H1 (cell line): ENCODE data around the gene FOXN3. TPM values are rescaled to one million over a fixed set of nuclear protein-coding genes. Genes with fewer than 3 reads are reported as not detected.

ENCODE experiments used
- CTCF ChIA-PET: fragments of 300-600 bp; sonication (Branson Sonifier 250); formaldehyde crosslinking; loops from one replicate; lab custom pipeline; 2021; ENCODE audit not compliant: partially characterized antibody; lab: Charles Lee
- POLR2A ChIA-PET: fragments of 300-600 bp; sonication (Branson Sonifier 250); formaldehyde crosslinking; loops from one replicate; lab custom pipeline; 2021; ENCODE audit warnings: inconsistent platforms; ENCODE audit not compliant: partially characterized antibody; lab: Charles Lee
- DNase-seq, 2 experiments: peaks; one replicate each; pipeline versions ENCODE4 v3.0.0 to v3.0.0-alpha.2; 2010 to 2022; ENCODE audit warnings: low spot score in 2 of 2, low read depth in 1 of 2, mixed read lengths in 1 of 2
- FAIRE-seq: peaks from 2 replicates; lab custom pipeline; 2011; peaks lifted over from hg19 to GRCh38; lab: Jason Lieb, UNC
- H2AFZ ChIP-seq: 2 replicates; pipeline ENCODE4 v1.8.1; 2012; ENCODE audit warnings: low read length, inconsistent platforms
- H2AK5ac ChIP-seq: 2 replicates; pipeline ENCODE4 v1.6.1; 2013; ENCODE audit warnings: low read depth, low read length
- H2BK120ac ChIP-seq: replicated peaks from 2 replicates; pipeline ENCODE3; 2013; ENCODE audit warnings: low read depth, low read length, inconsistent platforms
- H2BK12ac ChIP-seq: 2 replicates; pipeline ENCODE4 v1.6.1; 2013; ENCODE audit warnings: low read depth, low read length
- H2BK15ac ChIP-seq: 2 replicates; pipeline ENCODE4 v1.6.1; 2013; ENCODE audit warnings: low read length
- H2BK20ac ChIP-seq: 2 replicates; pipeline ENCODE4 v1.6.1; 2013; ENCODE audit warnings: low read length
- H2BK5ac ChIP-seq: 2 replicates; pipeline ENCODE4 v1.6.1; 2013; ENCODE audit warnings: low read depth, low read length
- H3K14ac ChIP-seq: 2 replicates; pipeline ENCODE4 v1.6.1; 2013; ENCODE audit warnings: inconsistent platforms; ENCODE audit not compliant: insufficient read length
- H3K18ac ChIP-seq: 2 replicates; pipeline ENCODE4 v1.6.1; 2013; ENCODE audit warnings: low read length; ENCODE audit errors: extremely low read depth
- H3K23ac ChIP-seq: 2 replicates; pipeline ENCODE4 v1.6.1; 2013; ENCODE audit warnings: inconsistent platforms; ENCODE audit not compliant: insufficient read length
- H3K23me2 ChIP-seq: 2 replicates; pipeline ENCODE4 v1.6.1; 2013; ENCODE audit warnings: low read depth, low read length
- H3K27ac ChIP-seq: 2 replicates; pipeline ENCODE4 v1.6.1; 2011; ENCODE audit warnings: low read depth, low read length, inconsistent platforms
- H3K27me3 ChIP-seq, 4 experiments: replicated peaks in 1 of 4; 1 replicate in 1 of 4; 2 replicates in 3 of 4; pipeline versions ENCODE4 v1.6.1 to v1.8.1; 2011 to 2013; ENCODE audit warnings: low read length in 3 of 4, mild to moderate bottlenecking in 3 of 4, inconsistent platforms in 2 of 4, mixed read lengths in 2 of 4, moderate library complexity in 1 of 4; ENCODE audit not compliant: control insufficient read depth in 3 of 4, insufficient read depth in 3 of 4; ENCODE audit errors: extremely low read depth in 1 of 4
- H3K36me3 ChIP-seq, 4 experiments: 2 replicates each; pipeline versions ENCODE4 v1.6.1 to v1.8.1; 2011 to 2013; ENCODE audit warnings: mild to moderate bottlenecking in 4 of 4, low read length in 3 of 4, moderate library complexity in 2 of 4, control low read depth in 1 of 4, inconsistent platforms in 1 of 4; ENCODE audit not compliant: insufficient read depth in 4 of 4, control insufficient read depth in 2 of 4
- H3K4ac ChIP-seq: replicated peaks from 2 replicates; pipeline ENCODE3; 2013; ENCODE audit warnings: low read length, low read depth, mixed read lengths, inconsistent platforms; ENCODE audit not compliant: insufficient read length
- H3K4me1 ChIP-seq, 4 experiments: replicated peaks in 1 of 4; 1 replicate in 1 of 4; 2 replicates in 3 of 4; pipeline versions ENCODE4 v1.6.1 to v1.8.1; 2011 to 2013; ENCODE audit warnings: low read length in 3 of 4, inconsistent platforms in 2 of 4, mixed read lengths in 1 of 4; ENCODE audit not compliant: insufficient read depth in 4 of 4, control insufficient read depth in 3 of 4
- H3K4me2 ChIP-seq, 2 experiments: 2 replicates each; pipeline versions ENCODE4 v1.6.1 to v1.8.1; 2011 to 2013; ENCODE audit warnings: low read depth in 2 of 2, low read length in 2 of 2, control low read depth in 1 of 2, inconsistent platforms in 1 of 2, mild to moderate bottlenecking in 1 of 2; ENCODE audit not compliant: insufficient read depth in 1 of 2
- H3K4me3 ChIP-seq, 4 experiments: fragments of 200-600, 300-600 bp in 1 of 4; sonication (generic), shearing (Covaris generic), sonication (Bioruptor Twin) in 1 of 4; 2 replicates each; pipeline versions ENCODE4 v1.5.1 to v1.8.1; 2011 to 2016; ENCODE audit warnings: low read length in 4 of 4, low read depth in 3 of 4, control low read depth in 2 of 4, inconsistent platforms in 2 of 4, mild to moderate bottlenecking in 2 of 4, mixed read lengths in 1 of 4, moderate library complexity in 1 of 4; ENCODE audit not compliant: insufficient read depth in 2 of 4; ENCODE audit errors: extremely low read depth in 1 of 4
- H3K56ac ChIP-seq: replicated peaks from 2 replicates; pipeline ENCODE3; 2013; ENCODE audit warnings: low read depth, mild to moderate bottlenecking, mixed read lengths, low read length, inconsistent platforms; ENCODE audit not compliant: insufficient read length
- H3K79me1 ChIP-seq: 2 replicates; pipeline ENCODE4 v1.6.1; 2013; ENCODE audit warnings: low read depth, low read length, control low read depth
- H3K79me2 ChIP-seq, 2 experiments: 2 replicates each; pipeline versions ENCODE4 v1.6.1 to v1.8.1; 2012 to 2013; ENCODE audit warnings: low read length in 2 of 2, mild to moderate bottlenecking in 2 of 2, inconsistent platforms in 1 of 2; ENCODE audit not compliant: insufficient read depth in 2 of 2, control insufficient read depth in 1 of 2
- H3K9ac ChIP-seq, 4 experiments: replicated peaks in 1 of 4; 1 replicate in 1 of 4; 2 replicates in 3 of 4; pipeline versions ENCODE4 v1.6.1 to v1.8.1; 2011 to 2013; ENCODE audit warnings: low read depth in 3 of 4, low read length in 3 of 4, control low read depth in 2 of 4, mild to moderate bottlenecking in 2 of 4, moderate library complexity in 2 of 4, inconsistent platforms in 1 of 4; ENCODE audit errors: extremely low read depth in 1 of 4
- H3K9me3 ChIP-seq, 2 experiments: 2 replicates each; pipeline versions ENCODE4 v1.6.1 to v1.8.1; 2012 to 2013; ENCODE audit warnings: mild to moderate bottlenecking in 2 of 2, moderate library complexity in 2 of 2, control low read depth in 1 of 2, inconsistent platforms in 1 of 2, low read depth in 1 of 2, low read length in 1 of 2, mixed read lengths in 1 of 2; ENCODE audit not compliant: insufficient read depth in 2 of 2
- H4K20me1 ChIP-seq, 2 experiments: replicated peaks in 1 of 2; 2 replicates each; pipeline versions ENCODE3 to v1.8.1; 2011 to 2013; ENCODE audit warnings: inconsistent platforms in 2 of 2, low read length in 2 of 2, mild to moderate bottlenecking in 1 of 2; ENCODE audit not compliant: insufficient read depth in 2 of 2, control insufficient read depth in 1 of 2
- H4K5ac ChIP-seq: 2 replicates; pipeline ENCODE4 v1.6.1; 2013; ENCODE audit warnings: low read length, low read depth, mixed read lengths, inconsistent platforms; ENCODE audit not compliant: insufficient read length
- H4K8ac ChIP-seq: 2 replicates; pipeline ENCODE4 v1.8.0; 2013; ENCODE audit warnings: mild to moderate bottlenecking, moderate library complexity, low read length, inconsistent platforms; ENCODE audit not compliant: insufficient read depth; ENCODE audit errors: extremely low read depth
- H4K91ac ChIP-seq: replicated peaks from 2 replicates; pipeline ENCODE3; 2013; ENCODE audit warnings: low read length, mixed read lengths, inconsistent platforms; ENCODE audit not compliant: insufficient read length
- BCL11A ChIP-seq, 2 experiments: IDR thresholded peaks; one replicate each; pipeline ENCODE4 v1.6.1; 2011; ENCODE audit warnings: low read depth in 2 of 2, low read length in 2 of 2, mild to moderate bottlenecking in 2 of 2
- BRCA1 ChIP-seq: IDR thresholded peaks from 2 replicates; pipeline ENCODE4 v1.6.1; 2012; ENCODE audit warnings: low read depth, low read length, improper control_type of control experiment
- CBX5 ChIP-seq: fragments of 300-800, 300-1000 bp; sonication (generic); IDR thresholded peaks from 2 replicates; pipeline ENCODE4 v1.7.1; 2016; ENCODE audit warnings: antibody characterized with exemption, low read length, low read depth
- CHD1 ChIP-seq: IDR thresholded peaks from 2 replicates; pipeline ENCODE4 v1.6.1; 2012; ENCODE audit warnings: low read depth, low read length, improper control_type of control experiment
- EP300 ChIP-seq, 2 experiments: IDR thresholded peaks; 1 replicate in 1 of 2; 2 replicates in 1 of 2; pipeline ENCODE4 v1.6.1; 2011 to 2012; ENCODE audit warnings: low read depth in 2 of 2, low read length in 2 of 2, mild to moderate bottlenecking in 2 of 2, borderline replicate concordance in 1 of 2, inconsistent platforms in 1 of 2, moderate library complexity in 1 of 2
- FOSL1 ChIP-seq: IDR thresholded peaks from 2 replicates; pipeline ENCODE4 v1.6.1; 2011; ENCODE audit warnings: mild to moderate bottlenecking, low read depth, low read length, moderate library complexity; ENCODE audit not compliant: insufficient read depth
- GABPA ChIP-seq: IDR thresholded peaks from 2 replicates; pipeline ENCODE4 v1.6.1; 2011; ENCODE audit warnings: mild to moderate bottlenecking, low read length, moderate library complexity, borderline replicate concordance; ENCODE audit not compliant: insufficient read depth
- JUND ChIP-seq: IDR thresholded peaks from 2 replicates; pipeline ENCODE4 v1.6.1; 2011; ENCODE audit warnings: mild to moderate bottlenecking, improper control_type of control experiment, low read length
- MAFK ChIP-seq: IDR thresholded peaks from 2 replicates; pipeline ENCODE4 v1.6.1; 2012; ENCODE audit warnings: low read depth, mild to moderate bottlenecking, improper control_type of control experiment, low read length
- PHF8 ChIP-seq: fragments of 200-600 bp; sonication (generic); conservative IDR thresholded peaks from 2 replicates; pipeline ENCODE4 v1.7.1; 2012; ENCODE audit warnings: low read depth, mild to moderate bottlenecking, inconsistent platforms, low read length, moderate library complexity
- RAD21 ChIP-seq, 2 experiments: IDR thresholded peaks in 1 of 2; conservative IDR thresholded peaks in 1 of 2; 2 replicates each; pipeline ENCODE4 v1.6.1; 2011; ENCODE audit warnings: low read depth in 2 of 2, low read length in 2 of 2, improper control_type of control experiment in 1 of 2, inconsistent platforms in 1 of 2, mild to moderate bottlenecking in 1 of 2, moderate library complexity in 1 of 2
- RBBP5 ChIP-seq: IDR thresholded peaks from 2 replicates; pipeline ENCODE4 v1.7.1; 2012; ENCODE audit warnings: low read depth, mild to moderate bottlenecking, inconsistent platforms, low read length, moderate library complexity, borderline replicate concordance
- RFX5 ChIP-seq: IDR thresholded peaks from 2 replicates; pipeline ENCODE4 v1.6.1; 2011; ENCODE audit warnings: low read depth, low read length, improper control_type of control experiment, borderline replicate concordance
- TBP ChIP-seq: IDR thresholded peaks from 2 replicates; pipeline ENCODE4 v1.6.1; 2011; ENCODE audit warnings: low read depth, low read length, improper control_type of control experiment
- WGBS, 2 experiments: shearing (Covaris generic) in 1 of 2; methylation state at CpG; one replicate each; pipeline versions ENCODE4 v1.1.6 to v1.1.7; 2013 to 2015; ENCODE audit warnings: low lambda C conversion rate in 2 of 2, mixed read lengths in 2 of 2, inconsistent platforms in 1 of 2, low coverage in 1 of 2, missing lambda C conversion rate in 1 of 2; ENCODE audit not compliant: insufficient replicate concordance in 2 of 2, insufficient coverage in 1 of 2, insufficient read length in 1 of 2; ENCODE audit errors: extremely low coverage in 1 of 2, missing lambda C conversion rate in 1 of 2; 5-methylcytosine and 5-hydroxymethylcytosine counted together
- polyA plus RNA-seq, 7 experiments: library from polyadenylated mRNA; depleted of rRNA in 3 of 7; stranded (reverse) in 5 of 7; unstranded in 2 of 7; fragments of >200 nt in 5 of 7; fragments of 200-250 nt in 2 of 7; gene quantifications; 1 replicate in 5 of 7; 2 replicates in 1 of 7; 4 replicates in 1 of 7; pipeline versions ENCODE4 v1.2.1 to v1.2.3, GENCODE V29; 2011 to 2013; ENCODE audit warnings: missing spikeins in 2 of 7, mixed read lengths in 2 of 7
- total RNA-seq: library from RNA; stranded (reverse); fragmentation: NEBNext Ultra II Directional; extraction: Animal tissue kit (Norgen Biotek cat#: 25700); gene quantifications from 2 replicates; pipeline ENCODE4 v1.2.1, GENCODE V29; 2021

FOXN3 gene
- total and polyA plus RNA-seq, 2 of the 8 experiments (the other 6 are each of a cell fraction or from before 2014, with no cell fraction given) = 52.6 to 178 TPM

- Histone ChIP-seq H3K4me1 (peaks cover 2 to 27% (median 19%) of the 10 kb centered on the region in 4 experiments), H3K23me2 (no peaks in the 10 kb centered on the region), H3K36me3 (peaks cover 0 to 6% (median 0%) of the 10 kb centered on the region in 4 experiments; a peak in 2 of 8 replicates), H3K23ac (no peak overlapping the region), H2BK12ac (no peak overlapping the region), H4K5ac (no peak overlapping the region), H4K20me1 (peaks cover 7% of the 10 kb centered on the region in 2 experiments), H3K4ac (no peak overlapping the region), H2AK5ac (no peak overlapping the region), H2AFZ (no peak overlapping the region), H4K91ac (no peak overlapping the region), H3K79me1 (peaks cover 14% of the 10 kb centered on the region), H3K56ac (no peak overlapping the region), H3K79me2 (peaks cover 35 to 98% of the 10 kb centered on the region in 2 experiments), H3K18ac (no peak overlapping the region), H2BK120ac (no peak overlapping the region), H3K9me3 (no peaks in the 10 kb centered on the region), H2BK20ac (no peak overlapping the region), H3K27ac (no peak overlapping the region), H4K8ac (no peak overlapping the region), H2BK15ac (no peak overlapping the region), H3K14ac (no peak overlapping the region), H3K9ac (no peak overlapping the region), H3K27me3 (no peaks in the 10 kb centered on the region), H3K4me2 (no peak overlapping the region), H2BK5ac (no peak overlapping the region), H3K4me3 (no peak overlapping the region)
- no peak for TF ChIP-seq CBX5
- TF ChIP-seq MAFK = no peak
- TF ChIP-seq EP300 (IDR thresholded peaks at IDR 0.05; ENCODE audit: borderline replicate concordance in 1 of 2, low read depth in 2 of 2, low read length in 2 of 2) = no peak
- TF ChIP-seq FOSL1 = no peak
- TF ChIP-seq GABPA = no peak
- no peak for TF ChIP-seq BCL11A (IDR thresholded peaks at IDR 0.05; ENCODE audit: low read depth in 2 of 2, low read length in 2 of 2)
- no peak for TF ChIP-seq JUND
- TF ChIP-seq TBP = no peak
- no peak for TF ChIP-seq RBBP5
- no peak for TF ChIP-seq RFX5
- TF ChIP-seq RAD21 (IDR thresholded peaks at IDR 0.05 in 1 of 2, conservative IDR thresholded peaks at IDR 0.05 in 1 of 2; ENCODE audit: low read depth in 2 of 2, low read length in 2 of 2) = no peak
- no peak for TF ChIP-seq CHD1
- no peak for TF ChIP-seq PHF8
- TF ChIP-seq BRCA1 = no peak
- CTCF ChIA-PET = interaction anchor here (1.1 to 1.3 kb wide), 3 partner anchors 9 to 509 kb away, joined by 3 to 6 read pairs (median 4); no protein-coding TSS in a partner anchor
- WGBS, 2 experiments = 87% methylated on average over 8 of the region's 8 CpGs; no CpG with 5 or more reads in 1 of the 2 experiments
- FAIRE-seq (no peak), DNase-seq (no peak)
- POLR2A ChIA-PET = interaction anchor here (1.1 to 3.6 kb wide), 3 partner anchors 9 to 62 kb away, joined by 3 to 9 read pairs (median 8); no protein-coding TSS in a partner anchor
Observed at GRCh38 chr14:89367779-89368120, 49.3 kb downstream of the FOXN3 start.
